ENCODE measurements around the gene SLC38A11.

DNA sequence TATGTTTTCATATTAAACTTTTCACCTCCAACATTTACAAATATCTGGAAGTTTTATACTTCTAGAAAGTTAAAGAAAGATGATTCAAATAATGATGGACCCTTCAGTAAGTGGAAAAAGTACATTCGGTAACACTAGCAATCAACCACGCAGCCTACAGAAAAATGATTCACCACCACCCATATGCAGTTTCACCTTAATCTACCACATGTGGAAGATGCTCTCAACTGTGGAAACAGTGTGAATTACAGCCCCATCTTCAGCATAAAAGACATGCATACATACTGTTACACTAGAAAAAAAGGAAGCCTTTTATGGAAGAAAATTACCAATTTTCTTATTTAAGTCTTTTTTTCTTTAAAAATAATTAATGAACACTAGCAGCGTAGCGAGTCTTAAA is 1.1 kb downstream of the SLC38A11 start:
- TF ChIP-seq, protein P1, sequence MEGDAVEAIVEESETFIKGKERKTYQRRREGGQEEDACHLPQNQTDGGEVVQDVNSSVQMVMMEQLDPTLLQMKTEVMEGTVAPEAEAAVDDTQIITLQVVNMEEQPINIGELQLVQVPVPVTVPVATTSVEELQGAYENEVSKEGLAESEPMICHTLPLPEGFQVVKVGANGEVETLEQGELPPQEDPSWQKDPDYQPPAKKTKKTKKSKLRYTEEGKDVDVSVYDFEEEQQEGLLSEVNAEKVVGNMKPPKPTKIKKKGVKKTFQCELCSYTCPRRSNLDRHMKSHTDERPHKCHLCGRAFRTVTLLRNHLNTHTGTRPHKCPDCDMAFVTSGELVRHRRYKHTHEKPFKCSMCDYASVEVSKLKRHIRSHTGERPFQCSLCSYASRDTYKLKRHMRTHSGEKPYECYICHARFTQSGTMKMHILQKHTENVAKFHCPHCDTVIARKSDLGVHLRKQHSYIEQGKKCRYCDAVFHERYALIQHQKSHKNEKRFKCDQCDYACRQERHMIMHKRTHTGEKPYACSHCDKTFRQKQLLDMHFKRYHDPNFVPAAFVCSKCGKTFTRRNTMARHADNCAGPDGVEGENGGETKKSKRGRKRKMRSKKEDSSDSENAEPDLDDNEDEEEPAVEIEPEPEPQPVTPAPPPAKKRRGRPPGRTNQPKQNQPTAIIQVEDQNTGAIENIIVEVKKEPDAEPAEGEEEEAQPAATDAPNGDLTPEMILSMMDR (IDR thresholded peaks at IDR 0.05; ENCODE audit: low read length) = no peak
- TF ChIP-seq EZH2 (IDR thresholded peaks at IDR 0.05; ENCODE audit: borderline replicate concordance, low read length) = no peak

Data from OCI-LY1 (cell line).